HepG2 (cell line): Measurements from ENCODE around the gene IQCK. TPM values are rescaled to one million over a fixed set of nuclear protein-coding genes. Genes with fewer than 3 reads are reported as not detected.

ENCODE experiments used
- ATAC-seq: fragments of 200-7000 bp; cut with Tn5 transposase; 3 replicates; pipeline ENCODE4 v1.9.1; 2020; ENCODE audit warnings: mild to moderate bottlenecking, moderate library complexity
- BruUV-seq: library from RNA; stranded (reverse); fragments of 400-500 nt; replicated peaks from 2 replicates; lab custom pipeline; 2021; lab: Mats Ljungman, UMichigan
- CTCF ChIA-PET: fragments of 300-600 bp; formaldehyde crosslinking; extraction: SDS; loops from one replicate; lab custom pipeline; 2021; ENCODE audit warnings: low total read pairs, inconsistent platforms, low intra/inter-chr PET ratio; lab: Yijun Ruan, JAX
- POLR2A ChIA-PET: fragments of 350-600 bp; sonication (Branson Sonifier 250); formaldehyde crosslinking; loops from one replicate; lab custom pipeline; 2020; ENCODE audit warnings: antibody characterized with exemption, inconsistent platforms; lab: Yijun Ruan, JAX
- DNase-seq: peaks from one replicate; pipeline ENCODE4 v3.0.0-alpha.2; 2015; ENCODE audit warnings: low spot score
- FAIRE-seq: peaks from 3 replicates; lab custom pipeline; 2011; peaks lifted over from hg19 to GRCh38; lab: Jason Lieb, UNC
- H2AFZ ChIP-seq: one replicate; pipeline ENCODE4 v1.6.1; 2011; ENCODE audit warnings: low read length, inconsistent platforms
- H3K27ac ChIP-seq: fragments of 300-600 bp; 3 replicates; pipeline ENCODE4 v1.8.0; 2011; ENCODE audit warnings: mixed run types, mild to moderate bottlenecking, mixed read lengths, low read length, inconsistent platforms; ENCODE audit not compliant: insufficient read depth; ENCODE audit errors: extremely low read length
- H3K27me3 ChIP-seq, 2 experiments: fragments of 200-600 bp in 1 of 2; 2 replicates in 1 of 2; 3 replicates in 1 of 2; pipeline versions ENCODE4 v1.6.0 to v1.8.0; 2011; ENCODE audit warnings: low read length in 2 of 2, mild to moderate bottlenecking in 2 of 2, moderate library complexity in 2 of 2, inconsistent platforms in 1 of 2; ENCODE audit not compliant: insufficient read depth in 2 of 2, control insufficient read depth in 1 of 2
- H3K36me3 ChIP-seq, 2 experiments: fragments of 200-600 bp in 1 of 2; replicated peaks in 1 of 2; 2 replicates in 1 of 2; 3 replicates in 1 of 2; pipeline versions ENCODE4 v1.5.1 to v1.8.0; 2011; ENCODE audit warnings: low read length in 2 of 2, inconsistent platforms in 1 of 2; ENCODE audit not compliant: insufficient read depth in 2 of 2, control insufficient read depth in 1 of 2
- H3K4me1 ChIP-seq: 2 replicates; pipeline ENCODE4 v1.5.1; 2012; ENCODE audit warnings: low read length, inconsistent platforms; ENCODE audit not compliant: insufficient read depth
- H3K4me2 ChIP-seq: 2 replicates; pipeline ENCODE4 v1.6.0; 2011; ENCODE audit warnings: low read depth, low read length, inconsistent platforms
- H3K4me3 ChIP-seq, 3 experiments: fragments of 200-600 bp in 1 of 3; sonication (generic), shearing (Covaris generic) in 1 of 3; replicated peaks in 1 of 3; 2 replicates each; pipeline ENCODE4 v1.5.1; 2011 to 2016; ENCODE audit warnings: low read length in 3 of 3, inconsistent platforms in 2 of 3, low read depth in 2 of 3, mild to moderate bottlenecking in 2 of 3, control low read depth in 1 of 3, mixed read lengths in 1 of 3; ENCODE audit not compliant: insufficient read depth in 1 of 3
- H3K79me2 ChIP-seq: one replicate; pipeline ENCODE4 v1.6.1; 2011; ENCODE audit warnings: low read length, inconsistent platforms; ENCODE audit not compliant: insufficient read depth
- H3K9ac ChIP-seq: 2 replicates; pipeline ENCODE4 v1.6.0; 2011; ENCODE audit warnings: mild to moderate bottlenecking, low read depth, low read length, inconsistent platforms; ENCODE audit not compliant: insufficient read depth
- H3K9me3 ChIP-seq: 2 replicates; pipeline ENCODE4 v1.5.1; 2012; ENCODE audit warnings: mild to moderate bottlenecking, low read length
- H4K20me1 ChIP-seq: 2 replicates; pipeline ENCODE4 v1.6.0; 2011; ENCODE audit warnings: inconsistent platforms, mild to moderate bottlenecking, low read length, moderate library complexity; ENCODE audit not compliant: insufficient read depth
- NBN ChIP-seq: fragments of 450-650 bp; conservative IDR thresholded peaks from 2 replicates; pipeline ENCODE4 v1.6.1; 2017
- NFE2L1 ChIP-seq: sonication (generic); formaldehyde crosslinking; IDR thresholded peaks from 2 replicates; pipeline ENCODE4 v1.4.0; 2020; ENCODE audit warnings: missing genetic modification reagents, mild to moderate bottlenecking, borderline replicate concordance
- NFIC ChIP-seq: IDR thresholded peaks from 2 replicates; pipeline ENCODE4 v1.6.1; 2012; ENCODE audit warnings: mild to moderate bottlenecking, low read length, inconsistent platforms
- NFRKB ChIP-seq: fragments of 450-650 bp; IDR thresholded peaks from 2 replicates; pipeline ENCODE4 v1.6.1; 2017
- PCBP2 ChIP-seq: fragments of 200-400 bp; formaldehyde crosslinking; optimal IDR thresholded peaks from 2 replicates; pipeline ENCODE3; 2018; ENCODE audit warnings: low read length, low read depth; ENCODE audit not compliant: poor library complexity, severe bottlenecking
- SKIL ChIP-seq: sonication (generic); formaldehyde crosslinking; IDR thresholded peaks from 2 replicates; pipeline ENCODE4 v1.8.0; 2022; ENCODE audit warnings: missing genetic modification reagents, mild to moderate bottlenecking, moderate library complexity, borderline replicate concordance
- STAG1 ChIP-seq: sonication (generic); formaldehyde crosslinking; IDR thresholded peaks from 2 replicates; pipeline ENCODE4 v1.4.0; 2020; ENCODE audit warnings: missing genetic modification reagents
- STAT5B ChIP-seq: sonication (generic); formaldehyde crosslinking; IDR thresholded peaks from 2 replicates; pipeline ENCODE4 v1.4.0; 2020; ENCODE audit warnings: missing genetic modification reagents
- UBTF ChIP-seq: sonication (generic); formaldehyde crosslinking; IDR thresholded peaks from 2 replicates; pipeline ENCODE4 v1.4.0; 2020; ENCODE audit warnings: mild to moderate bottlenecking, missing genetic modification reagents
- ZBTB44 ChIP-seq: sonication (generic); formaldehyde crosslinking; IDR thresholded peaks from 2 replicates; pipeline ENCODE4 v1.4.0; 2020; ENCODE audit warnings: missing genetic modification reagents
- ZNF317 ChIP-seq: sonication (generic); formaldehyde crosslinking; IDR thresholded peaks from 2 replicates; pipeline ENCODE4 v1.5.0; 2020; ENCODE audit warnings: mild to moderate bottlenecking, missing genetic modification reagents
- ZNF780A ChIP-seq: sonication (generic); formaldehyde crosslinking; IDR thresholded peaks from 2 replicates; pipeline ENCODE4 v1.8.0; 2022; ENCODE audit warnings: mild to moderate bottlenecking, missing genetic modification reagents, moderate library complexity
- ZNF878 ChIP-seq: sonication (generic); formaldehyde crosslinking; IDR thresholded peaks from 2 replicates; pipeline ENCODE4 v1.8.1; 2023; ENCODE audit warnings: mild to moderate bottlenecking, missing genetic modification reagents, moderate library complexity
- WGBS: methylation state at CpG from one replicate; pipeline ENCODE4 v1.1.6; 2017; ENCODE audit warnings: low lambda C conversion rate; 5-methylcytosine and 5-hydroxymethylcytosine counted together
- in situ Hi-C: cut with HindIII; loops from 2 replicates; pipeline ENCODE4 v1.10.0; 2017; ENCODE audit warnings: low pct_unique_long_range_greater_than_20kb; ENCODE audit not compliant: extremely low pct_ligation_motif_present
- intact Hi-C: fragments of 100-400 bp; cut with micrococcal nuclease; formaldehyde crosslinking; loops from one replicate; pipeline ENCODE4 v1.10.0; 2022; ENCODE audit not compliant: unreplicated experiment
- polyA plus RNA-seq, 8 experiments: library from polyadenylated mRNA; depleted of rRNA in 3 of 8; stranded (reverse) in 7 of 8; unstranded in 1 of 8; fragments of >200 nt; fragmentation: Illumina TruSeq in 4 of 8; extraction: Trizol in 4 of 8; gene quantifications; 2 replicates each; pipeline versions ENCODE4 v1.2.1 to v1.2.3, GENCODE V29; 2011 to 2016; ENCODE audit warnings: low read depth in 4 of 8, missing spikeins in 1 of 8, mixed read lengths in 1 of 8; ENCODE audit not compliant: insufficient read depth in 1 of 8
- total RNA-seq, 5 experiments: library from RNA; depleted of rRNA; stranded (reverse); fragments of >200 nt; fragmentation: Illumina TruSeq; extraction: Trizol; gene quantifications; 2 replicates each; pipeline ENCODE4 v1.2.3, GENCODE V29; 2016; ENCODE audit warnings: low read depth in 1 of 5

The IQCK gene
- total and polyA plus RNA-seq, 2 of the 13 experiments (the other 11 are each of a cell fraction or from before 2014, with no cell fraction given) = 5.1 to 7.3 TPM

- BruUV-seq = no TSS peak
- DNase-seq = no peak
- Histone ChIP-seq H3K4me3 (no peak overlapping the region), H4K20me1 (no peaks in the 10 kb centered on the region), H3K4me2 (no peak overlapping the region), H3K27ac (no peak overlapping the region), H2AFZ (no peak overlapping the region), H3K36me3 (no peaks in the 10 kb centered on the region)
- intact Hi-C loops (no loop called here), in situ Hi-C loops (no loop called here)
- no peak for TF ChIP-seq SKIL (CRISPR knock-in tag)
- TF ChIP-seq STAG1 (CRISPR knock-in tag) = no peak
- no peak for TF ChIP-seq ZBTB44 (CRISPR knock-in tag)
- no peak for TF ChIP-seq PCBP2
- no peak for TF ChIP-seq ZNF317 (CRISPR knock-in tag)
- no peak for TF ChIP-seq NFIC
- TF ChIP-seq NBN = no peak
- TF ChIP-seq NFRKB = no peak
- TF ChIP-seq ZNF878 (CRISPR knock-in tag) = no peak
- no peak for TF ChIP-seq STAT5B (CRISPR knock-in tag)
- TF ChIP-seq NFE2L1 (CRISPR knock-in tag) = no peak
- TF ChIP-seq ZNF780A (CRISPR knock-in tag) = no peak
- TF ChIP-seq UBTF (CRISPR knock-in tag) = no peak
- TF ChIP-seq, all 625 proteins: peak for 0
- FAIRE-seq (no peak), ATAC-seq (no peak)
- ChIA-PET POLR2A (no interaction called here), CTCF (no interaction called here)
- H3K9me3 ChIP-seq = no peaks in the 10 kb centered on the region
- no peaks in the 10 kb centered on the region for H3K79me2 ChIP-seq
- no peaks in the 10 kb centered on the region for H3K27me3 ChIP-seq
- 85% methylated on average over 3 of the region's 3 CpGs for WGBS
- H3K4me1 ChIP-seq = peaks cover 20% of the 10 kb centered on the region
- H3K9ac ChIP-seq = no peak overlapping the region
Measured at GRCh38 chr16:19780321-19780720, 62.2 kb downstream of the IQCK start.
